HTR-8/SVneo (cell line): Measurements from ENCODE around the gene ABCC8.

Experiments used
- DNase-seq: peaks from one replicate; pipeline ENCODE4 v3.0.0; 2011; ENCODE audit warnings: low spot score, mixed read lengths; ENCODE audit not compliant: insufficient read length
- FAIRE-seq: peaks from 2 replicates; lab custom pipeline; 2011; peaks lifted over from hg19 to GRCh38; lab: Jason Lieb, UNC

The ABCC8 gene

DNA sequence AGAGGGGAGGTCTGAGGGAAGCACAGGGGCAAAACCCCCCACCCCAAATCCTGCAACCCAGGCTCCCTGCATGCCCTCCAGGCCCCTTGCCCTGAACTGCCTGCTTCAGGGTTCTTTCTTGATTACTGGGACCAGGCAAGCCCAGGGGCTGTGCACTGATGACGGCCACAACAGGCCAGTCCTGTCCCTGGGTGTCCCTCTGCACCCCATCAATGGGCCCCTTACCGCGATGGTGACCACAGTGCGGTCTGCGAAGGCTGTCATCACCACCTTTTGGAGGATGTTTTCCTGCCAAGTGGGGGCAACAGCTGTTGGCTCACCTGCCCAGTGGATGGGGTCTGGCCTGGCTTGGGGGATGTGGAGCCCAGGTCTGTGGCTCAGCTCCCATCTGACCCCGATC is 83.2 kb downstream of the ABCC8 start:
- no peak for FAIRE-seq
- no peak for DNase-seq

DNA sequence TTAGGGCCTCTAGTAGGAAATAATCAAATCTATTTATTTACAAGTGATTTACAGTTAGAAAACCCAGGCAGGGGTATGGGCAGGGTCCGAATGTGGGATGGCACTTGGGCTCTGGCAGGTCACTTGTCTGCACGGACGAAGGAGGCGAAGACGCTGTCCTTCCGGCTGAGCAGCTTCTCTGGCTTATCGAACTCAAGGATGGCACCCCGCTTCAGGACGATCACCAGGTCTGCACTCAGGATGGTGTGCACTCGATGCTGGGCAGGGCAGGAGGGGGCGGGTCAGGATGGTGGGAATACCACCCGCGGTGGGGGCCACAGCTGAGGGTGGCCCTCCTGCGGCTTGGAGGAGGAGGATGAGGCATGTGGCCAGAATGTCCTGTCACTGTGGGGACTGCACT is 83.8 kb downstream of the ABCC8 start:
- FAIRE-seq, result no peak

DNA sequence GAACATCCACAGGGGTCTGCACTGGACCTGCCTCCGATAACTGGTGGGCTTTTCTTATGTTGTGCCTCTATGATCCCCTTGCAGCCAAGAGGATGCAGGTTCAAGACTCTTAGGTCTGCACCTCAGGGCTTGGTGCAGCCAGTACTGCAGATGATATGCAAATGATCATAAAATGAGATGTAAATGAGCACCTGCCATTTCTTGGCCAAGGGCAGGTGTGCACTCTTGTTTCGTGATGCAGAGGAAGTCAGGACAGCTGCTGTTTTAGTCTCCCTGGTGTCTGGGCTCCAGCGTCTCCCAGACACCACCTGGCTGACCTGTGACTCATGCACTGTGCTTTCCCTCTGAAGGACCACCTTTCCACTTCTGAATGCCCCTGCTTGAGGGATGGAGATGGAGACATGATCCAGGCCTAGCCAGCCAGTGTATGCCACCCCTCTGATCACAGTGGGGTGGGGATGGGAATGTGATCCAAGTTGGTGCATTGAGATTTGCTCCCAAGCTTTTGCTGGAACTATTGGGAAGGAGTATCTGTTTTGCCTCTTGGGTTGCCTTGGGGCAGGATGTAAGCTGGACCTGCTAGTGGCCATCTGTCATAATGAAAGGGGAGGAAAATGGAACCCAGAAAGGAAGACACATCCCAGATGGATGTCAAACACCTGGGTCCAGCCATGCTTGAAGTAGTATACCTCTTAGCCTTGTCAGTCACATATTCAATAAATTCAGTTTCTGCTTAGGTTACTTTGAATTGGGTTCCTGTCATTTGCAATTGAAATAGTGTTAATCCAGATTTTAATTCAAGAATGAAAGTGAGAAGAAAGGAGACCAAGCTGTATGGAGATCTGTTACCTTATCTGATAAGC is 84.9 kb downstream of the ABCC8 start:
- DNase-seq, result no peak
- no peak for FAIRE-seq

More for the DNA sequence above, 83.8 kb downstream of the ABCC8 start:
- DNase-seq, result no peak

DNA sequence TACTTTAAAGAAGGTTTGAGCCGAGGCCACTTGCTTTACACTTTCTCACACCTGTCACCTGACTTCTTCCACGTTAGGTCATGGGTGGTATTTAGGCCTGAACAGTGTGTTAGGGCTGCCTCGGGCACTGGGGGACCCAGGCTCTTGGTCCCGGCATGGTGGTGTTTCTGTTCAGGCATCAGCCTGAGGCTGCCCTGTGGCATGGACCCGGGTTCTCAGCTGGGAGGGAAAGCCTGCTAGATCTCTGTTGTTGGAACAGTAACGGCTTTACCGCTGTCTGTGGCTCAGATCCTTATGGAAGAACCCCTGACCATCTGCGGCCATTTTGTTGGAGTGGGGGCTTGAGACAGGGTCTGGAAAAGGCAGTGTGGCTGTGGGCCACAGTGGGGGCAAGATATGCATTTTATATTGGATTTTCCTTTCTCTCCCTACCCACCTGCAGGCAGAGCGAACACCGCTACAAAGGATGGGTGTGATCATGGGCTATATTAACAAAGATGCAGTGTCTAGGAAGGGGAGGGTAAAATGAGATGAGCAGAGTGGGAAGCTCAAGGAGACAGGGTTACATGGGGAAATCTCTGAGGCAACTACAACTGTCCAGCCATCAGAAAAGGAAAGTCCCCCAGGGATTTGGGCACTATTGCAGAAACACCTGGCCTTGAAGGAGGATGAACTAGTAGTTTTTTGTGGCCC is 86.5 kb downstream of the ABCC8 start:
- DNase-seq, result no peak
- FAIRE-seq, result no peak

DNA sequence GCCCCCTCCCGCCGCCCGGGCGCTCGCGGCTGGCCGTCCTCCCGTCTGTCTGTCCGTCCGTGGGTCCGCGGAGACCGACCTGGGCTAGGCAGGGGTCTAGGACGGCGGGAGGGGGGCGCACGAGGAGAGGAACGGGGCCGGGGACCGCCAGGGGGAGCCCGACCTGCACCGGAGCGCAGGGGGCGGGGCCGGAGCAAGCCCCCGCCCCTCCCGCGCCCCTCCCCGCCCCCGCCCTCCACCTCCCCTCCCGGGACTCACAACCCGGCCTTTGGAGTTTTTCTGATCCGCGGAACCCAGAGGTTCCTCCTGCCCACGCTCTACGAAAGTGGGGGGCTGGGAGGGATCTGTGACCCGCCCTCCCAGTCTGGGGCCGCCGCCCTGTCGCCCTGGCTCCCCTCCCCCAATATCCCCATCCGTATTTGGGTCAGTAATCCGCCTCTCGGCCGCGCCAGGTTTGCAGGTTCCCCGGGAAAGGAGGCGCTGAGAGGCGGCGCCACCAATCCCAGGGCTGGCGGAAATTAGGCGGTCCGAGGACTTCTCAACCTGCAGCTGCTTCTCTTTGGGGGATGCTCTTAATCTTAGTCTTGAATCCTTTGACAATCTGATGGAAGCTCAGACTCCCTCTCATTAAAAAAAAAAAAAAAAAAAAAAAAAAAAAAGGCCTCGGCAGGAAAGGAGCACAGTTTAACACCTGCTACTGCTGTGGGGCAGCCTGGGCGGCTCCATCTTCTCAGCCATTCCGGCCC is 87.3 kb downstream of the ABCC8 start:
- FAIRE-seq (no peak), DNase-seq (peak; percentile 80)

DNA sequence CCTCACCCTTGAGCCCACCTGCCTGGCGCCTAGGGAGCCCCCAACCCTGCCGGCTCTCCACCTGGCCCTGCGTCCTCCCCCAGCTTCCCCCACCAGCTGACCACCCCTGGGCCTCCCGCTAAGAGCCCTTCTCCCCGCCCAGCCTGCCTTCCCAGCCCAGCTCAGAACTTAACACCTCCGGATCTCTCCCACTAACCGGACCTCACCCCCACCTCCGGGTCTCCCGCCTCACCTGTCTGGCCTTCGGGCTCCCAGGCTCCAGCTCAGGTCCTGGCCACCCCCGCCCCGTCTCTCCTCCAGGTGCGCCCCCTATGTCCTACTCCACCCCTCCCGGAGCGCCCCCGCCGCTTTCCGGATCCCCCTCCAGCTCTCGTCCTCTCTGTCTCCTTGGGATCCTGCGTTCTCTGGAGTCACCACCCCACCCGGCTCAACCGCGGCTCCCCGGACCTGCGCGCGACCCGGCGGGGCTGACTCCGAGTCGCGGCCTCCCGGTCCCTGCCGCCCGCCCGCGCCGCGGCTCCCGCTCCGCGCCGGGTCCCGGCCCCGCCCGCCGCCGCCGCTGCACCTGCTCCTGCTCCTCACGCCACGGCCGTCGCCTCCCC is 87.9 kb downstream of the ABCC8 start, which contains the start of gene KCNJ11:
Gene KCNJ11, minus strand, starts transcription at position 51 of the 602 bp plus-strand sequence. CDS start 568 bp downstream, outside the sequence.
- DNase-seq (no peak), FAIRE-seq (no peak)

DNA sequence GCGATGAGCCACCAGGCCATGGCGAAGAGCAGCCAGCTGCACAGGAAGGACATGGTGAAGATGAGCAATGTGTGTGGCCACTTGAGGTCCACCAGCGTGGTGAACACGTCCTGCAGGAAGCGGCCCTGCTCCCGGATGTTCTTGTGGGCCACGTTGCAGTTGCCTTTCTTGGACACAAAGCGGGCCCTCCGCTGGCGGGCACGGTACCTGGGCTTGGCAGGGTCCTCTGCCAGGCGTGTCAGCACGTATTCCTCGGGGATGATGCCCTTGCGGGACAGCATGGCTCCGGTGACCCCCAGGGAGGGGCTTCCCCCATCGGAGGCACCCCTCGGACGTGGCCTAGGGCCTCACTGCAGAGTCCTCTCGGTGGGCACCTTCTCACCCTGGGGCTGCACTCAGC is 88.8 kb downstream of the ABCC8 start:
- DNase-seq (no peak), FAIRE-seq (no peak)

DNA sequence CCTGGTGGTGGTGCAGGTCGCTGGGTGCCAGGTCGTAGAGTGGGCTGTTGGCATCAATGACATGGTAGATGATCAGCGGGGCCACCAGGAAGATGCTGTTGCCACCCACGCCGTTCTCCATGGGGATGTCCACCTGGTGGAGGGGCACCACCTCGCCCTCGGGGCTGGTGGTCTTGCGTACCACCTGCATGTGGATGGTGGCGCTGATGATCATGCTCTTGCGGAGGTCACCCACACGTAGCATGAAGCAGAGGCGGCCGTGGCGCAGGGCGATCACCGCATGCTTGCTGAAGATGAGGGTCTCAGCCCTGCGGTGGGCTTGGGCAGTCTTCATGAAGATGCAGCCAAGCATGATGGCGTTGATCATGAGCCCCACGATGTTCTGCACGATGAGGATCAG is 89.4 kb downstream of the ABCC8 start:
- no peak for FAIRE-seq

DNA sequence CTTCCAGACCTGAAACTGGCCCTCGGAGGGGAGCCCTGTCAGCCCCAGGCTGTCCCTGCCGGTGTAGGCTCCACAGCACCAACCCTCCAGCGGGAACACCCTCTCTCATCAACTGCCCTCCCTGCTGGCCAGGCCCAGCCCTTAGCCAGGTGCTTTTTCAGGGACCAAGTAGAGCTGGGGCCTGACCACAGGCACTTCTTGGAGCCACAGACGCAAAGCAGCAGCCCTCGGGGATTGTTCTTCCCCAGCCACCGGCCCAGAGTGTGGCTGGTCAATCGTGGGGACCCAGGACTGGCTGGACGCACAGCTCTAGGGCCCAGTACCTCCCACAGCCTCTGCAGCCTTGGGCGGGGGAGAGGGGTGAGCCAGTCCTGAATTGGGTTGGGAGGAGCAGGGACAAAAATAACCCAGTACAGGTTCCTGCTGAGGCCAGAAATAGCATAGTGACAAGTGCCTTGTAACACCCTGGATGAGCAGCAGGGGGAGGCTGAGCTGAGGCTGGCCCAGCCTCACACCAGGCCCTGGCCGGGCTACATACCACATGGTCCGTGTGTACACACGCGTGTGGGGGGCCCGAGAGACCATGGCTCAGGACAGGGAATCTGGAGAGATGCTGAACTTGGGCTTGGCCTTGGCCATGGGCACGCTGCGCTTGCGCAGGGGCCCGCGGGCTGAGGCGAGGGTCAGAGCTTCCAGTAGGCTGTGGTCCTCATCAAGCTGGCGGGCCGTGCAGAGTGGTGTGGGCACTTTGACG is 90.1 kb downstream of the ABCC8 start:
- peak; percentile 36 for FAIRE-seq
- DNase-seq, result peak; percentile 33

More for the DNA sequence above, 89.4 kb downstream of the ABCC8 start:
- DNase-seq, result no peak

DNA sequence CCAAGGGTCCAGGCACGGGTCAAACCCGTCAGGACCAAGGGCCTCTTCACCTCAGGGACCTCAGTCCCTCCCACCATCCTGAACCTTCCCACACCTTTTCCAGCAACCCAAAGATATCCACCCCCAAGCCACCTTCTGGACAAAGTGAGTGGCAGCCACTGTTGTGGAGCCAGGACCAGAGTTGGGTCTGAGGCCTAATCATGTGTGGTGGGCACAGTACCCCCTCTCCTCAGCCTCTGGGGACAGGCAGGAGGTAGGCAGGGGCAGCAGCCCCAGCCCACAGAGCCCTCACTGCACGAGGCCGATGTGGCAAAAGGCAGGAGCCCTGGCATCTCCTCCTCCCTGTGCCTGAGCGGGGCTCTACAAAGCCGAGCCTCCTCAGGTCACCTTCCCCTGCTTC is 90.7 kb downstream of the ABCC8 start:
- no peak for FAIRE-seq
- DNase-seq, result no peak

DNA sequence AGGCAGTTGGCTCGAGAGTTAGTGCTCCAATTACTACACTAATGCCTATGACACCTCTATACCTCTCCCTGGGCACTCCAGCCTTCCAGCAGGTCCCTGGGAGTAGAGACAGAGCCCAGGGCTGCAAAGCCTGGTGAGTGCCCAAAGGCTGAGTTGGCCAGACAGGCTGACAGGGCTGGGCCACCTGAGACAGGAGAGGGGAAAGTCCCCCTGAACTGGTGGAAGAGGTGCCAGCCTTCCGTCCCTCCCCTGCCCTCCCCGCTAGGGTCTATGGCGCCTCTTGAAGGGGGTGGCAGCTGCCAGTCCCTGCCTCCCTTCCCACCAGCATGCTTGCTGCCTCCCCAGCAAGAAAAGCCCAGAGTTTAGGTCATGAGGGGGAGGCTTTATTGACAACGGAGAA is 91.2 kb downstream of the ABCC8 start:
- DNase-seq, result no peak
- FAIRE-seq, result no peak

DNA sequence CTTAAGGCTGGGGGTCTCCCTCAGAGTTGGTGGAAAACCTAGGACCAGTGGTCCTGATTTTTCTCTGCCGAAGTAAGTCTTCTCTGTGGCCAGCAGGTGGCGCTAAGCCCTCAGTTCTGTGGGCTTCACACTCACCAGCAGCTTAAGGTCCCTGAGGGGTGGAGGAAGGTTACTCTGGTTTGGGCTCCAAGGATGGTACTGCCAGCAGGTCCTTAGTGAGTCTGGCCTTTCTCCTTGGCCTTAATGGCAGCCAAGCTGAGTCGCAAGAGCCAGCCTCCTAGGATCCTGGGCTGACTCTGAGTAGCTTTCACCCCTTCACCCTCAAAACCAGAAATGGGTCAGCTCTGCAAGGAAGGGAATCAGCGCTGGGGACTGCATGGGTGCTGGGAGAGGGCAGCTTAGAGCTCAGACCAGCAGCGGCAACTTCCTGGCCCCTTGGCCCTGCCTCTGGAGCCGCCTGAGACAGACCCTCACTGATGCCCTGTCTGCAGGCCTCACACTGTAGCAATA is 92.6 kb downstream of the ABCC8 start:
- FAIRE-seq (no peak), DNase-seq (peak; percentile 74)

DNA sequence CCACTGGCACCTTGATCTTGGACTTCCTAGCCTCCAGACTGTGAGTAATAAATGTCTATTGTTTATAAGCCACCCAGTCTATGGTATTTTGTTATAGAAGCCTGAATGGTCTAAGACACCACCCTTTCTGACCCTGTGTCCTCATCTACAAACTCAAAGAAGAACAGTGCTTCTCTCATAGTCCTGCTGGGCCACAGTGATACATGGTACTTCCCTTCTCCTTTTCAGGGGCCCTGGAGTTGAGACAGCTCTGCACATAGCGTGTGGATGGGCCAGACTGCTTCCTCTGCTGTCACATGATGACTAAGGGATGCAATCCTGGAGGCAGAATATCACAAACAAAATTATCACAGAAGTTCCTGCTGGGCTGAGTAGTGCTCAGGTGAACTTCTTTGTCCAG is 93.2 kb downstream of the ABCC8 start:
- DNase-seq, result no peak
- FAIRE-seq, result no peak

DNA sequence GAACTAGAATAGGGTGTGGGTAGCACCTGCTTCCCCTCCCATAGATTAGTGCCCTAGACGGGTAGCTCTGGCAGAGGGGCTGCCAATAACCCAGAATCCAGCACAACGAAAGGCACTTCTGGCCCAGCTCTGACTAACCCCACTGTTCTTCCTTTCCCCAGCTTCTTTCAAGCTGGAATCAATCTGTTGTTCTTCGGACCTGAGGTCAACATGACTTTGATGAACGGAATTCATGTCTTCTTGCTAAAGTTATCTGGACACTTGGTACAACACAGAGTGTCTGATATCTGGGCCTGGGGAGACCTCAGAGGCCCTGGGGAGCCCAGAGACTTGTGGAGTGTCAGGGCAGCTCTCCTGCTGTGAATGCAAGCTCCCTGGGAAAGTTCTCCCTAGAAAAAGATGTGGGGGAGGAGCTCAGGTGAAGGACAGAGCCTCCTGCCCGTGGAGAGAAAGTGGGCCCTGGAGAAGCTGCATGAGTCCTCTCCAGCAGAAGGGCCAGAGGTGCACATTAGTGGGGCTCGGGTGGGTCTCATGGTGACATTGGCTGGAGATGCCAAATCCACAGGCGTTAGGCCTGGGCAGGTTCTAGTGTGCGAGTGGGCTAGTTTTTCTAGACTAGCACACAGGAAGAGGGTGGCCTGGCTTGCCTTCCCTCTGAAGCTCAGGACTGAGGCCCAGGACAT is 94.5 kb downstream of the ABCC8 start:
- no peak for FAIRE-seq
- DNase-seq, result no peak

DNA sequence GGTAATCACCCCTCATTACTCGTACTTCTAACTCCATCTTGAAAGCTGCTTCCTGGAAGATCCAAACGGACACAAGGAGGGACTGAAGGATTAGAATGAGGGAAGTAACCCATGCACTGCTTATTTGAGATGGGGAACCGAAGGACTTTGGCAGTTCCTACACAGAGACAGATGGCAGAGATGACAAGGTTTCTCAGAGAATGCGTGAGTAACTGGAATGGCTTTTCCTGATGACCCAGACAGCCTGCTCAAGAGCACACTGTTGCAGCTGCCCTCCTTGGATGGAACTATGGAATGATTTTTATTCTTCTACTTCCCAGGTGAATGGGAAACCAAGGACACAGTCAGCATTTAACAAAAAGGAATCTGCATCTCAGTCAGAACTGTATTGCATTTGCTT is 95.5 kb downstream of the ABCC8 start:
- FAIRE-seq, result no peak

DNA sequence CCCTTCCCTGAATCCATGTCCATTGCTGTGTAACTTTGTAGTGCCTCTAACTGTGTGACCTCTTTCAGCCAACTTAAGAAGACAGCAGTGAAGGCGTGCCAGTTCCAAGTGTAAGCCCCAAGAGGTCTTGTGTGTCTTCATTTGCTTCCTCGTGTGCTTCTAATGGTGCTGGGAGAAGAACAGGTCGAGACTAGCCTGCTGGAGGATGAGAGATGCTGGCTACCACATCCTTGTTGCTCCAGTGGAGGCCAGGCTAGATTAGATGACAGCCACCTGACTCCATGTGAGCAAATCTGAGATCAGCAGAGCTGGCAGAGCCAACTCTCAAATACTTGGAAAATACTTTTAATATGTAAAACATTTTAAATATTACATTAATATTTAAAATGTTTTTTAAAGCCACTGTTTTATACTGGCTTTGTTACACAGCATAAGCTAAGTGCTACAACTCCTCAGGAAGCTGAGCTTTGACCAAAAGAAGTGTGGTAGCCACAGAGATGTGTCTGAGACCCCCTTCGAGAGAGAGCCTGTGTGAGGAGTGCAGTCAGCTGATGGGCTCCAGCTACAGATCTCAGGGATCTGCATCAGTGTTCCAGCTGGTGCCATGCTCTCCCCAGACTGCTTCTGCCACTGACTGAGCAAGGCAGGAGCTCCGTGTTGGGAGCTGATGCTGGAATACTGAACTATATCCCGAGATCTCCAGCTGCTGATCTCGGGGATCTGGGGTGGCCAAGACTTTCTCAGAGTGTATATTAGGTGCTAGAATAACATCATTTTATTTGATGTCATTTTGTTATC is 97.1 kb downstream of the ABCC8 start:
- FAIRE-seq (no peak), DNase-seq (no peak)

More for the DNA sequence above, 95.5 kb downstream of the ABCC8 start:
- no peak for DNase-seq

DNA sequence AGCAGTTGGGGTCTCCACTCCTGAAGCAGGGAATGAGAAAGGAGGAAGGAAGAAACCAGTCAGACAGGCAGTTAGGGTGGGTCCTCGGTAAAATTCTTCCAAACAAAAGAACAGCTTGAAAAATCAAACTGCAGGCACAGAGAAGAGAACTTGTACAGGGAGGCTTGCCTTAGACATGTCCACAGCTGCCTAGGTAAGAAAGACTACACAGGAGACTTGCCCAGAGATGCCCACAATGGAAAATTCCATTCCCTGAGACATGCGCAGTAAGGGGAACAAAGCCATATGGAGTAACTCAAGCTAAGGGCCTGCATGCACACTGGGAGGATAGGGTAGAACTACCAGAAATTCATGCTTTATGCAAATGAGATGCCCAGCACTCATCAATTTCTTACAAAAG is 98.0 kb downstream of the ABCC8 start:
- DNase-seq (no peak), FAIRE-seq (no peak)

DNA sequence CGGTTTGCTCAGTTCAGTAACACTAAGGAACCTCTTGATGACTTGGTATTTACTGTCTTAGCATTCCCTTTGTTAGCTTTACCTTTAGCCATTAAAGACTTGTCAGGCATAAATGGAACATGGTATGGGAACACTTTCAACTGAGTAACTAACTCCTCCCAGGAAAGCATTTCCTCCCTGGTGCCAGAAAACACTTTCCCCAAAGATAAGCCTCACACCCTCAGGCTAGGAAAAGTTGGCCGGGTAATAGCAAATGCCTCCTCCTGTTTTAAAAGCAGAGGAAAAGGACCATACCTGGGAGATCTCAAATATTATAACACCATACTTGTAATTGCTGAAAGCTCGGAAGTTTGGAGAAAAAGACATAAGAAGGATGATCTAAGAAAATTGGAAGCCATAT is 100.2 kb downstream of the ABCC8 start:
- FAIRE-seq (no peak), DNase-seq (no peak)
